ENCODE measurements around the gene RPP25L. TPM values are rescaled to one million over a fixed set of nuclear protein-coding genes. Genes with fewer than 3 reads are reported as not detected.

RPP25L gene
- total RNA-seq, 4 donors from 2014 or later: 25.1 to 37.4 (median 28.0) TPM

GRCh38 chr9:34611251-34611810, 566 bp downstream of the RPP25L start:
- intact Hi-C loops (cut with DNase I): no loop called here
- DNase-seq: no peak
- 56 to 67% methylated on average over 3 to 4 of the region's 10 CpGs for WGBS, 2 donors

GRCh38 chr9:34610434-34611206, 1.3 kb downstream of the RPP25L start:
- Histone ChIP-seq H3K36me3 (peaks cover 0 to 24% (median 0%) of the 10 kb centered on the region in 3 donors), H3K27me3 (no peaks in the 10 kb centered on the region), H3K9me3 (no peaks in the 10 kb centered on the region), H3K4me1 (peaks cover 10 to 30% (median 23%) of the 10 kb centered on the region in 3 donors), H3K27ac (peak overlapping the region in 2 of 4 donors; percentile 91 to 96), H3K4me3 (peak overlapping the region; percentile 64 to 91 (median 79))
- no peak for TF ChIP-seq CTCF (IDR thresholded peaks at IDR 0.05)
- TF ChIP-seq POLR2A (IDR thresholded peaks at IDR 0.05): no peak
- no peak for DNase-seq
- intact Hi-C loops (cut with DNase I): no loop called here
- 70 to 79% methylated on average over 8 of the region's 20 CpGs for WGBS, 2 donors

More at GRCh38 chr9:34611251-34611810, 566 bp downstream of the RPP25L start:
- peak overlapping the region; percentile 64 to 91 (median 79) for H3K4me3 ChIP-seq
- H3K27me3 ChIP-seq: no peaks in the 10 kb centered on the region
- TF ChIP-seq CTCF (IDR thresholded peaks at IDR 0.05): no peak
- no peak for TF ChIP-seq POLR2A (IDR thresholded peaks at IDR 0.05)
- H3K4me1 ChIP-seq: peaks cover 10 to 30% (median 23%) of the 10 kb centered on the region in 3 donors
- H3K27ac ChIP-seq: peak overlapping the region; percentile 91 to 96 (median 94)
- H3K36me3 ChIP-seq: peaks cover 0 to 31% (median 0%) of the 10 kb centered on the region in 3 donors
- no peaks in the 10 kb centered on the region for H3K9me3 ChIP-seq

- Histone ChIP-seq H3K27me3 (no peaks in the 10 kb centered on the region), H3K27ac (no peak overlapping the region), H3K36me3 (no peaks in the 10 kb centered on the region), H3K9me3 (no peaks in the 10 kb centered on the region), H3K4me3 (no peak overlapping the region), H3K4me1 (peaks cover 10 to 20% (median 12%) of the 10 kb centered on the region in 3 donors)
- TF ChIP-seq CTCF (IDR thresholded peaks at IDR 0.05) (no peak), POLR2A (IDR thresholded peaks at IDR 0.05) (no peak)
- DNase-seq: no peak
- WGBS, 2 donors: 36 to 45% methylated on average over 2 of the region's 2 CpGs
- intact Hi-C loops (cut with DNase I): no loop called here
These were observed 4.6 kb downstream of the RPP25L start for GRCh38 chr9:34607331-34607730.

- whole genome bisulfite sequencing, 2 donors: 74 to 94% methylated on average over 2 to 3 of the region's 3 CpGs
- Histone ChIP-seq H3K4me1 (peaks cover 10 to 17% (median 12%) of the 10 kb centered on the region in 3 donors), H3K27me3 (no peaks in the 10 kb centered on the region), H3K9me3 (no peaks in the 10 kb centered on the region), H3K36me3 (no peaks in the 10 kb centered on the region), H3K27ac (no peak overlapping the region), H3K4me3 (no peak overlapping the region)
- DNase-seq: no peak
- intact Hi-C loops (cut with DNase I): no loop called here
- no peak for TF ChIP-seq POLR2A (IDR thresholded peaks at IDR 0.05)
- TF ChIP-seq CTCF (IDR thresholded peaks at IDR 0.05): no peak
These were observed 5.0 kb downstream of the RPP25L start for GRCh38 chr9:34606905-34607304.

- no peak overlapping the region for H3K27ac ChIP-seq
- H3K36me3 ChIP-seq: no peaks in the 10 kb centered on the region
- peaks cover 10 to 14% (median 12%) of the 10 kb centered on the region in 3 donors for H3K4me1 ChIP-seq
- H3K9me3 ChIP-seq: no peaks in the 10 kb centered on the region
- TF ChIP-seq POLR2A (IDR thresholded peaks at IDR 0.05): no peak
- no peak for TF ChIP-seq CTCF (IDR thresholded peaks at IDR 0.05)
- no peaks in the 10 kb centered on the region for H3K27me3 ChIP-seq
- DNase-seq: no peak
- intact Hi-C loops (cut with DNase I): no loop called here
- no peak overlapping the region for H3K4me3 ChIP-seq
These were observed 5.7 kb downstream of the RPP25L start for GRCh38 chr9:34606190-34606589.

All from esophagus squamous epithelium (tissue), 5 donors.